Activated CD4-positive, alpha-beta T cell treated with anti-CD3 and anti-CD28 coated beads for 4 hours (primary cell): ENCODE data around the gene ZBED6.
"Not testable (repeated sequence)": the region's sequence is repeated elsewhere in the genome, so short reads cannot be mapped to it uniquely, and the experiment has no call there.

Experiments
- DNase-seq, 2 donors: peaks; one replicate each; pipeline ENCODE4 v3.0.0-alpha.2; 2020

Gene ZBED6

GRCh38 chr1:203789966-203790365, 5.5 kb upstream of the ZBED6 start:
- DNase-seq = no peak

GRCh38 chr1:203791498-203791897, 3.9 kb upstream of the ZBED6 start:
- DNase-seq = no peak

GRCh38 chr1:203792486-203792885, 2.9 kb upstream of the ZBED6 start:
- DNase-seq = no peak

- not testable (repeated sequence) for DNase-seq
Observed at GRCh38 chr1:203793561-203793960, 1.9 kb upstream of the ZBED6 start.

GRCh38 chr1:203794764-203795440, 521 bp upstream of the ZBED6 start:
- no peak for DNase-seq

- no peak for DNase-seq
Observed at GRCh38 chr1:203796236-203796605, 798 bp downstream of the ZBED6 start.

GRCh38 chr1:203797216-203797615, 1.8 kb downstream of the ZBED6 start:
- DNase-seq = no peak

- no peak for DNase-seq
Observed at GRCh38 chr1:203797948-203798655, 2.7 kb downstream of the ZBED6 start.

- DNase-seq = no peak
Observed at GRCh38 chr1:203799157-203799556, 3.7 kb downstream of the ZBED6 start.

GRCh38 chr1:203799971-203800370, 4.5 kb downstream of the ZBED6 start:
- no peak for DNase-seq

GRCh38 chr1:203805689-203806088, 10.3 kb downstream of the ZBED6 start:
- no peak for DNase-seq

- no peak for DNase-seq
Observed at GRCh38 chr1:203807196-203807595, 11.8 kb downstream of the ZBED6 start.

- DNase-seq = no peak
Observed at GRCh38 chr1:203813581-203814341, 18.3 kb downstream of the ZBED6 start.

- no peak for DNase-seq
Observed at GRCh38 chr1:203818399-203818798, 23.0 kb downstream of the ZBED6 start.

- DNase-seq = no peak
Observed at GRCh38 chr1:203823306-203823705, 27.9 kb downstream of the ZBED6 start.

- no peak for DNase-seq
Observed at GRCh38 chr1:203826175-203826574, 30.8 kb downstream of the ZBED6 start.

- DNase-seq = no peak
Observed at GRCh38 chr1:203828002-203828401, 32.6 kb downstream of the ZBED6 start.

- DNase-seq = no peak
Observed at GRCh38 chr1:203828503-203828902, 33.1 kb downstream of the ZBED6 start.

GRCh38 chr1:203829247-203829646, 33.8 kb downstream of the ZBED6 start:
- DNase-seq = not testable (repeated sequence)

GRCh38 chr1:203835476-203835875, 40.1 kb downstream of the ZBED6 start:
- no peak for DNase-seq

- no peak for DNase-seq
Observed at GRCh38 chr1:203839081-203839480, 43.7 kb downstream of the ZBED6 start.

- no peak for DNase-seq
Observed at GRCh38 chr1:203840208-203840808, 44.9 kb downstream of the ZBED6 start.

- DNase-seq = no peak
Observed at GRCh38 chr1:203842559-203842876, 47.1 kb downstream of the ZBED6 start.

GRCh38 chr1:203843435-203843834, 48.0 kb downstream of the ZBED6 start:
- DNase-seq = no peak
